ENCODE data around the gene GABARAPL2. TPM values are rescaled to one million over a fixed set of nuclear protein-coding genes. Genes with fewer than 3 reads are reported as not detected.

GABARAPL2 gene
- polyA plus RNA-seq, 2 of the 4 experiments (the other 2 are of a cell fraction), result 80.6 to 107 TPM

GRCh38 chr16:75593825-75594820 lies 27.9 kb downstream of the GABARAPL2 start:
- Histone ChIP-seq H3K27ac (peak overlapping the region in 1 of 2 experiments; percentile 49; a peak in 1 of 6 replicates), H3K4me2 (no peak overlapping the region), H3K9me3 (no peaks in the 10 kb centered on the region), H3K4me1 (peaks cover 10% of the 10 kb centered on the region; the same call in 2 of the 3 replicates), H3K4me3 (no peak overlapping the region)
- ChIA-PET POLR2A (no interaction called here), CTCF (interaction anchor here (1.0 kb wide), 1 partner anchor 77 kb away, joined by 3 read pairs; no protein-coding TSS in a partner anchor)
- peak; percentile 73 to 80; a peak in 5 of 6 replicates for ATAC-seq
- DNase-seq (ENCODE audit: low read depth in 1 of 2, low spot score in 1 of 2), result peak; percentile 7 to 48
- TF ChIP-seq NR3C1 (IDR thresholded peaks at IDR 0.05) (no peak), PBX3 (IDR thresholded peaks at IDR 0.05) (no peak), ATOH8 (CRISPR knock-in tag; IDR thresholded peaks at IDR 0.05; ENCODE audit: low read depth) (no peak), EHMT2 (IDR thresholded peaks at IDR 0.05; ENCODE audit: low read depth) (no peak), CEBPB (IDR thresholded peaks at IDR 0.05) (no peak), E2F6 (IDR thresholded peaks at IDR 0.05; ENCODE audit: borderline replicate concordance, low read depth) (no peak), RARB (CRISPR knock-in tag; IDR thresholded peaks at IDR 0.05) (no peak)
- WGBS (ENCODE audit: missing lambda C conversion rate), result 72% methylated on average over 17 of the region's 17 CpGs
- FAIRE-seq, result no peak

- ChIA-PET POLR2A (interaction anchor here (0.6 kb wide), 1 partner anchor 13 kb away, joined by 3 read pairs; no protein-coding TSS in a partner anchor), CTCF (interaction anchor here (0.9 to 1.0 kb wide), 2 partner anchors 10 to 16 kb away, joined by 3 read pairs; no protein-coding TSS in a partner anchor)
- no peak for DNase-seq (ENCODE audit: low read depth in 1 of 2, low spot score in 1 of 2)
- no peak overlapping the region for H3K4me2 ChIP-seq
- no peak for ATAC-seq
- no peak for TF ChIP-seq FOSB (CRISPR knock-in tag; IDR thresholded peaks at IDR 0.05)
- TF ChIP-seq CBX8 (IDR thresholded peaks at IDR 0.05), result no peak
- no peak for TF ChIP-seq ELK1 (IDR thresholded peaks at IDR 0.05; ENCODE audit: low read depth, low read length)
- no peak for TF ChIP-seq HOXB5 (CRISPR knock-in tag; IDR thresholded peaks at IDR 0.05)
- TF ChIP-seq POLR2A (IDR thresholded peaks at IDR 0.05; ENCODE audit: low read length), result no peak
- no peak for TF ChIP-seq MYC (IDR thresholded peaks at IDR 0.05; ENCODE audit: borderline replicate concordance, low read length)
- TF ChIP-seq NFE2L2 (conservative IDR thresholded peaks at IDR 0.05; ENCODE audit: low read length), result no peak
- TF ChIP-seq HEYL (CRISPR knock-in tag; IDR thresholded peaks at IDR 0.05), result no peak
- H3K9me3 ChIP-seq, result peaks cover 6% of the 10 kb centered on the region; the same call in 2 of the 3 replicates
- H3K27ac ChIP-seq, result no peak overlapping the region
- H3K4me3 ChIP-seq, result no peak overlapping the region
- no peak for FAIRE-seq
- peaks cover 3% of the 10 kb centered on the region; the same call in 2 of the 3 replicates for H3K4me1 ChIP-seq
- 92% methylated on average over 6 of the region's 6 CpGs for WGBS (ENCODE audit: missing lambda C conversion rate)
Observed at GRCh38 chr16:75599452-75600277, 33.5 kb downstream of the GABARAPL2 start.

- ChIA-PET POLR2A (no interaction called here), CTCF (interaction anchor here (0.9 to 1.6 kb wide), 2 partner anchors 12 to 411 kb away, joined by 3 to 4 read pairs; no protein-coding TSS in a partner anchor)
- WGBS (ENCODE audit: missing lambda C conversion rate), result 68% methylated on average over 4 of the region's 4 CpGs
- DNase-seq (ENCODE audit: low read depth in 1 of 2, low spot score in 1 of 2) (no peak), FAIRE-seq (no peak), ATAC-seq (no peak)
- TF ChIP-seq ELK1 (IDR thresholded peaks at IDR 0.05; ENCODE audit: low read depth, low read length) (no peak), JUN (IDR thresholded peaks at IDR 0.05) (no peak), EP300 (IDR thresholded peaks at IDR 0.05) (no peak), BHLHE40 (IDR thresholded peaks at IDR 0.05; ENCODE audit: low read depth, low read length) (no peak), CHD4 (IDR thresholded peaks at IDR 0.05; ENCODE audit: borderline replicate concordance) (no peak), MYC (IDR thresholded peaks at IDR 0.05; ENCODE audit: borderline replicate concordance, low read length) (no peak), SREBF2 (IDR thresholded peaks at IDR 0.05) (no peak), ZFP36 (IDR thresholded peaks at IDR 0.05; ENCODE audit: borderline replicate concordance, partially characterized antibody) (no peak), CTCF (IDR thresholded peaks at IDR 0.05) (no peak)
- Histone ChIP-seq H3K9me3 (peaks cover 6% of the 10 kb centered on the region; the same call in 2 of the 3 replicates), H3K27ac (no peak overlapping the region), H3K4me3 (no peak overlapping the region), H3K4me1 (no peaks in the 10 kb centered on the region), H3K4me2 (no peak overlapping the region)
Observed at GRCh38 chr16:75603241-75603640, 37.1 kb downstream of the GABARAPL2 start.
